ENCODE results near the gene PLEKHA5.

Gene PLEKHA5

GRCh38 chr12:19196959-19197630 lies 67.6 kb downstream of the PLEKHA5 start:
- TF ChIP-seq, protein P1, sequence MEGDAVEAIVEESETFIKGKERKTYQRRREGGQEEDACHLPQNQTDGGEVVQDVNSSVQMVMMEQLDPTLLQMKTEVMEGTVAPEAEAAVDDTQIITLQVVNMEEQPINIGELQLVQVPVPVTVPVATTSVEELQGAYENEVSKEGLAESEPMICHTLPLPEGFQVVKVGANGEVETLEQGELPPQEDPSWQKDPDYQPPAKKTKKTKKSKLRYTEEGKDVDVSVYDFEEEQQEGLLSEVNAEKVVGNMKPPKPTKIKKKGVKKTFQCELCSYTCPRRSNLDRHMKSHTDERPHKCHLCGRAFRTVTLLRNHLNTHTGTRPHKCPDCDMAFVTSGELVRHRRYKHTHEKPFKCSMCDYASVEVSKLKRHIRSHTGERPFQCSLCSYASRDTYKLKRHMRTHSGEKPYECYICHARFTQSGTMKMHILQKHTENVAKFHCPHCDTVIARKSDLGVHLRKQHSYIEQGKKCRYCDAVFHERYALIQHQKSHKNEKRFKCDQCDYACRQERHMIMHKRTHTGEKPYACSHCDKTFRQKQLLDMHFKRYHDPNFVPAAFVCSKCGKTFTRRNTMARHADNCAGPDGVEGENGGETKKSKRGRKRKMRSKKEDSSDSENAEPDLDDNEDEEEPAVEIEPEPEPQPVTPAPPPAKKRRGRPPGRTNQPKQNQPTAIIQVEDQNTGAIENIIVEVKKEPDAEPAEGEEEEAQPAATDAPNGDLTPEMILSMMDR (IDR thresholded peaks at IDR 0.05; ENCODE audit: insufficient read depth, low read length, poor library complexity, severe bottlenecking): no peak
- Histone ChIP-seq H3K27me3 (replicated peaks; ENCODE audit: control insufficient read depth, insufficient read depth, low read length) (no peaks in the 10 kb centered on the region), H3K36me3 (ENCODE audit: control insufficient read depth, insufficient read depth, low read length) (no peaks in the 10 kb centered on the region), H3K4me3 (replicated peaks; ENCODE audit: low read depth, low read length) (no peak overlapping the region)
- DNase-seq (ENCODE audit: extremely low read depth, insufficient read length): no peak

GRCh38 chr12:19198272-19198671 lies 68.7 kb downstream of the PLEKHA5 start:
- Histone ChIP-seq H3K4me3 (replicated peaks; ENCODE audit: low read depth, low read length) (no peak overlapping the region), H3K36me3 (ENCODE audit: control insufficient read depth, insufficient read depth, low read length) (no peaks in the 10 kb centered on the region), H3K27me3 (replicated peaks; ENCODE audit: control insufficient read depth, insufficient read depth, low read length) (no peaks in the 10 kb centered on the region)
- DNase-seq (ENCODE audit: extremely low read depth, insufficient read length): no peak
- TF ChIP-seq, protein P1 (IDR thresholded peaks at IDR 0.05; ENCODE audit: insufficient read depth, low read length, poor library complexity, severe bottlenecking): no peak

DNA sequence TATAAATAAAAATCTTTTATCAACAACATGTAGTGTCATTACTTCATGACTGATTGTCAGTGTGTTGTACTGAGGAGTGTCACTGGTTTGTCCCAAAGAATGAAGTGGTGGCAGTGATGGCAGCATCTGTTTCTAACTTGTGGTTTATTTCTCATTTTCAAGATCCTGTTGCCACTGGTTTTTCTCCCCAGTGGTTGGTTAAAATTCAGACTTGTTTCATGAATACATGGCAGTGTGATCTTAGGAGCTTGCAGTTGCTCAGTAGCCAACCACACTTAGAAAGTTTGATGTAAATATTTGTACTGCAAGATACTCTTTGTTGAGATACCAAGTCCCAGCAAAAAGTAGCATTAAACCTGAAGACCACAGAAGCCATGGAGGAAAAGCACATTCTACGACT lies 69.8 kb downstream of the PLEKHA5 start:
- Histone ChIP-seq H3K36me3 (ENCODE audit: control insufficient read depth, insufficient read depth, low read length) (no peaks in the 10 kb centered on the region), H3K4me3 (replicated peaks; ENCODE audit: low read depth, low read length) (no peak overlapping the region), H3K27me3 (replicated peaks; ENCODE audit: control insufficient read depth, insufficient read depth, low read length) (no peaks in the 10 kb centered on the region)
- no peak for DNase-seq (ENCODE audit: extremely low read depth, insufficient read length)
- TF ChIP-seq, protein P1 (IDR thresholded peaks at IDR 0.05; ENCODE audit: insufficient read depth, low read length, poor library complexity, severe bottlenecking): no peak

DNA sequence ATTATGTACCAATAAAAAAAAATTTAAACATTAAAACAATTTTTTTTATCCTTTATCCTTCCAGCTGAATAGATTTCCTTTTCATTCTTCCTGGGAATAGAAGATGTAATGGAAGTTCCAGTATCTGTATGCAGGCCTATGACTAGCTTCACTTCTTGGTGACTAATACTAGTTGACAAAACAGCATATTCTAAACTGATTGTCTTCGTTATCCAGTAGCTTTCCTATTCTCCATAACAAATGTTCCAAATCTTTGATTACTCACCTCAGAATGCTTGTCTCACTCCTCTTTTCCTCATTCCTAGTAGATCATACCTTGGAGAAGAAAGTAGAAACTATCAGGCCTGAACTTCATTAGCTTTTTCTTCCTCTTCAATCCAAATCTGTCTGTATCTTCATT lies 70.7 kb downstream of the PLEKHA5 start:
- Histone ChIP-seq H3K4me3 (replicated peaks; ENCODE audit: low read depth, low read length) (no peak overlapping the region), H3K36me3 (ENCODE audit: control insufficient read depth, insufficient read depth, low read length) (no peaks in the 10 kb centered on the region), H3K27me3 (replicated peaks; ENCODE audit: control insufficient read depth, insufficient read depth, low read length) (no peaks in the 10 kb centered on the region)
- TF ChIP-seq, protein P1 (IDR thresholded peaks at IDR 0.05; ENCODE audit: insufficient read depth, low read length, poor library complexity, severe bottlenecking): no peak
- no peak for DNase-seq (ENCODE audit: extremely low read depth, insufficient read length)

DNA sequence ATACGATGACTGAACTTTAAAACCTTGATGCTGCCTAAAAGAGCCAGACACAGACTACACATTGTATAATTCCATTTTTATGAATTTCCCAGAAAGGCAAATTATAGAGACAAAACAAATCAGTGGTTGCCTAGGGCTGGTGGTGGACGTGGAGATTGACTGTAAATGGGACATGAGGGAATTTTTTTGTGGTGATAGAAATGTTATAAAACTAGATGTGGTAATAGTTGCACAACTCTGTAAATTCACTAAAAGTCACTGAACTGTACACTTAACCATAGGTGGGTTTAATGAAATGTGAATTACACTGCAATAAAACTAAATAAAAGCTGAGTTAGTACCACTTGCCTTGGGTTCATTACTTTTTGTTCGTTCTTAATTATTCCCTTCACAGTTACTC lies 72.1 kb downstream of the PLEKHA5 start:
- TF ChIP-seq, protein P1 (IDR thresholded peaks at IDR 0.05; ENCODE audit: insufficient read depth, low read length, poor library complexity, severe bottlenecking): no peak
- Histone ChIP-seq H3K4me3 (replicated peaks; ENCODE audit: low read depth, low read length) (no peak overlapping the region), H3K27me3 (replicated peaks; ENCODE audit: control insufficient read depth, insufficient read depth, low read length) (no peaks in the 10 kb centered on the region), H3K36me3 (ENCODE audit: control insufficient read depth, insufficient read depth, low read length) (no peaks in the 10 kb centered on the region)
- no peak for DNase-seq (ENCODE audit: extremely low read depth, insufficient read length)

DNA sequence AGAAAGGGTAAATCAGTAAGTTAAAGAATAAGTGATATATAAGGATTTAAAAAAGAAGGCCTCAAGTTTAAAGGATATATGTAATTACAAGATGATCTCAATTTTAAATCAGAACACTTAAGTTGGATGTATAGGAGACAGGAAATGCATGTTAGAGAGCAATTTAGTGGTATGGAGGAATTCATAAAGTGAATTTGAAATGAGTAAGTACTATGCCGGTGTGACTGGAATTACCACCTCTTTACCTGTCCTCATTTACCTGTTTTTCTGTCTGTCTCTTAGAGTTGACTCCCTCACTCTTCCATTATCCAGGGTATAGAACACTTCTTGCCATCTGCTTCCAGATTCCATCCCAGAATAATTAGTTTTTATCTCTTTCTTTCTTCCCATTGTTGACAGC lies 73.5 kb downstream of the PLEKHA5 start:
- H3K4me3 ChIP-seq (replicated peaks; ENCODE audit: low read depth, low read length): no peak overlapping the region

More for the DNA sequence above, 73.5 kb downstream of the PLEKHA5 start:
- H3K36me3 ChIP-seq (ENCODE audit: control insufficient read depth, insufficient read depth, low read length): no peaks in the 10 kb centered on the region
- H3K27me3 ChIP-seq (replicated peaks; ENCODE audit: control insufficient read depth, insufficient read depth, low read length): no peaks in the 10 kb centered on the region
- DNase-seq (ENCODE audit: extremely low read depth, insufficient read length): no peak
- TF ChIP-seq, protein P1 (IDR thresholded peaks at IDR 0.05; ENCODE audit: insufficient read depth, low read length, poor library complexity, severe bottlenecking): no peak

Data from GM06990 (cell line).